Pancreas (tissue), 10 donors: ENCODE results near the gene MGA. TPM values are rescaled to one million over a fixed set of nuclear protein-coding genes. Genes with fewer than 3 reads are reported as not detected.

ENCODE experiments used
- ATAC-seq, 4 donors: fragments of 200-7000 bp; cut with Tn5 transposase; one replicate each; pipeline versions ENCODE4 v1.8.0 to v1.9.1; 2020; ENCODE audit warnings: mild to moderate bottlenecking in 4 of 4, moderate library complexity in 4 of 4
- DNase-seq, 6 donors: peaks; one replicate each; pipeline ENCODE4 v3.0.0-alpha.2; 2020
- FAIRE-seq: peaks from 2 replicates; lab custom pipeline; 2012; peaks lifted over from hg19 to GRCh38; lab: Jason Lieb, UNC
- H3K27ac ChIP-seq, 4 donors: fragments of 200-600 bp; sonication (generic); 1 replicate in 3 of 4; 2 replicates in 1 of 4; pipeline versions ENCODE4 v1.5.0 to v1.8.0; 2020
- H3K27me3 ChIP-seq, 4 donors: fragments of 200-600 bp; one replicate each; pipeline ENCODE4 v1.8.0; 2021
- H3K36me3 ChIP-seq, 3 donors: fragments of 200-600 bp; sonication (generic) in 1 of 3; one replicate each; pipeline versions ENCODE4 v1.5.0 to v1.8.0; 2020 to 2021
- H3K4me1 ChIP-seq, 3 donors: fragments of 200-600 bp; one replicate each; pipeline ENCODE4 v1.8.0; 2021
- H3K4me3 ChIP-seq, 4 donors: fragments of 200-600 bp; sonication (generic) in 2 of 4; one replicate each; pipeline versions ENCODE4 v1.5.0 to v1.8.0; 2020 to 2021
- H3K9me3 ChIP-seq, 4 donors: fragments of 200-600 bp; one replicate each; pipeline ENCODE4 v1.8.0; 2021
- WGBS, 2 donors: extraction: QIAGEN DNeasy Blood & Tissue Kit; methylation state at CpG; one replicate each; pipeline ENCODE4 v1.1.7; 2013; 5-methylcytosine and 5-hydroxymethylcytosine counted together
- intact Hi-C, 3 donors: fragments of 100-400 bp; cut with DNase I; formaldehyde crosslinking; loops; one replicate each; pipeline versions ENCODE4 v1.11.1 to v1.14.2; 2022
- polyA plus RNA-seq, 2 donors: library from polyadenylated mRNA; stranded (reverse); fragments of 200-250 nt; gene quantifications; one replicate each; pipeline ENCODE4 v1.2.3, GENCODE V29; 2013
- total RNA-seq, 6 donors: library from RNA; stranded (reverse); fragmentation: NEBNext Ultra II Directional in 4 of 6; extraction: Animal tissue kit (Norgen Biotek cat#: 25700) in 4 of 6; gene quantifications; one replicate each; pipeline versions ENCODE4 v1.2.1 to v1.2.4, GENCODE V29; 2021 to 2023
- TF ChIP-seq, protein P1 (sequence below), 4 donors: fragments of 200-600 bp; sonication (generic) in 3 of 4; IDR thresholded peaks; one replicate each; pipeline versions ENCODE4 v1.5.0 to v1.8.0; 2021; ENCODE audit warnings: antibody characterized with exemption in 4 of 4
- donor health status: healthy with polysubstance abuse.
- donor health status: DM: no; HTN: no; CAD: no; lungs with moderate emphysema.
- donor health status: DM: no; HTN: no; CAD: no.
- donor health status: control.
- donor health status: control.
- donor health status: Bipolar disorder and iron deficiency.
- donor health status: DM: yes; HTN: yes; CAD: no.
- donor health status: DM: no; HTN: no; CAD: no.
- donor health status: DM: no; HTN: no; CAD: no.
- donor health status: DM: yes; HTN: yes; CAD: no.

MGA gene
- total and polyA plus RNA-seq, 8 donors = 2.7 to 31.3 (median 17.6) TPM

DNA sequence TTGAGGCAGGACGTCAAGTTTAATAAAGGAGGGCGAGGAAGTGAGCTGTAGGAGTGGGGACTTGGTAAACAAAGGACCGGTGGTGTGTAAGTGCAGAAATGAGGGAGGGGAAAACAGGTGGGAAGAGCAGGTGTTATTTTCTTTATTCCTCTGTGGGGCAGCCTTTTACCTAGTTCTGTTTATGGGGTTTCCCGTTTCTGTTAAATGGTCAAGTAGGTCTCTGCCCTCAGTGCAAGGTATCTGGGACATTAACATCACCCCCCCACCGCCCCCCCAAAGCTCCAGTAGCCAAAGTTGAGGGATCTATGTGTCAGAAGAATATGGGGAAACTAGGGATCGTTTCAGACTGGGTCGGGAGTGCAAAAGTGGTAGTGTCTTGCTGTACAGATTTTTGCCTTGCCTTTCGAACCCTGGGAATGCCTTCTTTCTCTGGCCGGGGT is 893 bp downstream of the MGA start:
- no peaks in the 10 kb centered on the region for H3K27me3 ChIP-seq
- H3K4me3 ChIP-seq = peak overlapping the region; percentile 23 to 52 (median 36)
- WGBS, 2 donors = 1 to 2% methylated on average over 9 of the region's 9 CpGs
- no peak for FAIRE-seq
- peak overlapping the region; percentile 65 to 81 (median 74) for H3K27ac ChIP-seq
- no peaks in the 10 kb centered on the region for H3K9me3 ChIP-seq
- no peaks in the 10 kb centered on the region for H3K36me3 ChIP-seq
- H3K4me1 ChIP-seq = peaks cover 0 to 15% (median 3%) of the 10 kb centered on the region in 3 donors
- TF ChIP-seq, protein P1, sequence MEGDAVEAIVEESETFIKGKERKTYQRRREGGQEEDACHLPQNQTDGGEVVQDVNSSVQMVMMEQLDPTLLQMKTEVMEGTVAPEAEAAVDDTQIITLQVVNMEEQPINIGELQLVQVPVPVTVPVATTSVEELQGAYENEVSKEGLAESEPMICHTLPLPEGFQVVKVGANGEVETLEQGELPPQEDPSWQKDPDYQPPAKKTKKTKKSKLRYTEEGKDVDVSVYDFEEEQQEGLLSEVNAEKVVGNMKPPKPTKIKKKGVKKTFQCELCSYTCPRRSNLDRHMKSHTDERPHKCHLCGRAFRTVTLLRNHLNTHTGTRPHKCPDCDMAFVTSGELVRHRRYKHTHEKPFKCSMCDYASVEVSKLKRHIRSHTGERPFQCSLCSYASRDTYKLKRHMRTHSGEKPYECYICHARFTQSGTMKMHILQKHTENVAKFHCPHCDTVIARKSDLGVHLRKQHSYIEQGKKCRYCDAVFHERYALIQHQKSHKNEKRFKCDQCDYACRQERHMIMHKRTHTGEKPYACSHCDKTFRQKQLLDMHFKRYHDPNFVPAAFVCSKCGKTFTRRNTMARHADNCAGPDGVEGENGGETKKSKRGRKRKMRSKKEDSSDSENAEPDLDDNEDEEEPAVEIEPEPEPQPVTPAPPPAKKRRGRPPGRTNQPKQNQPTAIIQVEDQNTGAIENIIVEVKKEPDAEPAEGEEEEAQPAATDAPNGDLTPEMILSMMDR (IDR thresholded peaks at IDR 0.05) = no peak
- peak in 3 of 4 donors; percentile 2 to 9 (median 6) for ATAC-seq
- intact Hi-C loops = no loop called here
- DNase-seq = no peak

DNA sequence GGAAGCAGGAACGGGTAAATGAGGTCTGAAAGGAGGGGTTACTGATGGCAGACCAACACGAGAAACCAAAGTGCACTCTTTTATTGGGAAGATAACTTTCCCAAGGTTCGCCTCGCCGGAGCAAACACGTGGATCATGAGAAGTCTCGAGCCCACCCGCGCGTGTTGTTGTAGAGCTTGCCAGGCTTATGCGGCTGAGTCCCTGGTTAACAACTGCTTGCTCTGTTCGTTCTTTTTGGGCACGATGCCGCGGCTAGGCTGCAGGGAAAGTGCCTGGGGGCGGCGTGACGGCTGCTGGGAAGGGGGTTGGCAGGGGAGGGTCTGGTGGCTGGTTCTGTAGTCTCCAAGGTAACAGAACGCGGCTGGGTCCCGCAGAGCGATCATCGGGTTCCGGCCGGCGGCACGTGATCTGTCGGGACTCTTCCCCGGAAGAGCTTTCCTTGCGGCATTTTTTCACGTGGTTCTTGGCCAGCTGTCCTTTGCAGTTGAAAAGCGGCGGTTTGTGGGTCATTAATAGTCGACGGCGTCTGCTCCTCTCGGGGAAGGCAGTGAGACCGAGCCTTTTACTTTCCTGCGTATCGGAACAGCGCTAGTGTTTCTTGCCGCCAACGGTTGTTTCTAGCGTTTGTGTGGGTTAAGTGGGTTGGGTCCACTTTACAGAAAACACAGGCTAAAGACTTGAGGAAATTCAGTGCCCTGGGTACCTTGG is 1.5 kb downstream of the MGA start:
- no peaks in the 10 kb centered on the region for H3K27me3 ChIP-seq
- peak overlapping the region; percentile 28 to 68 (median 55) for H3K27ac ChIP-seq
- peak; percentile 73 to 88 (median 76) for DNase-seq
- 1% methylated on average over 44 of the region's 44 CpGs for WGBS, 2 donors
- peak; percentile 55 to 76 (median 64) for ATAC-seq
- TF ChIP-seq, protein P1 (IDR thresholded peaks at IDR 0.05) = no peak
- no peaks in the 10 kb centered on the region for H3K9me3 ChIP-seq
- intact Hi-C loops = no loop called here
- H3K4me3 ChIP-seq = peak overlapping the region; percentile 23 to 52 (median 36)
- peaks cover 0 to 20% (median 3%) of the 10 kb centered on the region in 3 donors for H3K4me1 ChIP-seq
- H3K36me3 ChIP-seq = no peaks in the 10 kb centered on the region
- FAIRE-seq = no peak

DNA sequence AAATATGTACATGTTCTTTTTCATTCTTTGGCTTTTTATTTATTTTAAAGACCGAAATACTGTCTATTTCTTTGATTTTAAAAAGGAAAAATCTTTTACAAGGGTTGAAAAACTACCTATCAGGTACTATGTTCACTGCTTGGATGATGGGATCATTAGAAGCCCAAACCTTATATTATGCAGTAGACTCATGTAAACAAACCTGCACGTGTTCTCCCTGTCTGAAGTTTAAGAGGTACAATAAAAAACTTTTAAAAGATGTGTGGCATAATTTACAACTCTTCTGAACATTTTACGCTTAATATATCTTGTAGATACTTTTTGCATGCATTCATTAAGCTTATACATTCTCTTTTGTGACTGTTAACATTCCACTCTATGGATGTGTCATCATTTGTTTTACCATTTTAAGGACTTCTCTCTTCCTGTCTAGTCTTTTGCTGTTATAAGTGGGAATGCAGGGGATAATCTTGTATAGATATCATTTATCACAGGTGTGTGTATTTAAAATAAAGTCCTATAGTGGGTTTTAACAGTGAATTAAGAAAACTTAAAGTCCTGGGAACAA is 6.2 kb downstream of the MGA start:
- WGBS, 2 donors = 47% methylated on average over 3 of the region's 3 CpGs
- FAIRE-seq = no peak
- no peaks in the 10 kb centered on the region for H3K27me3 ChIP-seq
- H3K4me3 ChIP-seq = no peak overlapping the region
- H3K9me3 ChIP-seq = no peaks in the 10 kb centered on the region
- H3K4me1 ChIP-seq = peaks cover 0 to 18% (median 3%) of the 10 kb centered on the region in 3 donors
- no peaks in the 10 kb centered on the region for H3K36me3 ChIP-seq
- DNase-seq = no peak
- TF ChIP-seq, protein P1 (IDR thresholded peaks at IDR 0.05) = no peak
- intact Hi-C loops = no loop called here
- no peak overlapping the region for H3K27ac ChIP-seq
- no peak for ATAC-seq

DNA sequence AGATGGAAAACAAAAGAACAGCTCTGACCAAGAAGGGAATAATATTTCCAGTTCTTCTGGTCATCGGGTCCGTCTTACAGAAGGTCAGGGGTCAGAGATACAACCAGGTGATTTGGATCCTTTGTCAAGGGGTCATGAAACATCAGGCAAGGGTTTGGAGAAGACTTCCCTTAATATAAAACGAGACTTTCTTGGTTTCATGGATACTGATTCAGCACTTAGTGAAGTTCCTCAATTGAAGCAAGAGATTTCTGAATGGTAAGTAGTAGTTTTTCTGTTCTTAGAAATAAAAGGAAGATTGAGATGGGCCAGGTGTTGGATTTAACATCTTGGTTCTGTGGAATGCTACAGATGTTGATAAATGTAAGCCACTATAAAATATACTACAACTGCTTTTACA is 9.5 kb downstream of the MGA start:
- H3K27ac ChIP-seq = no peak overlapping the region
- FAIRE-seq (no peak), ATAC-seq (no peak), DNase-seq (no peak)
- intact Hi-C loops = no loop called here
- H3K4me3 ChIP-seq = no peak overlapping the region
- no peaks in the 10 kb centered on the region for H3K36me3 ChIP-seq
- no peaks in the 10 kb centered on the region for H3K9me3 ChIP-seq
- peaks cover 0 to 18% (median 0%) of the 10 kb centered on the region in 3 donors for H3K4me1 ChIP-seq
- TF ChIP-seq, protein P1 (IDR thresholded peaks at IDR 0.05) = no peak
- WGBS, 2 donors = 70 to 81% methylated on average over 3 of the region's 3 CpGs
- H3K27me3 ChIP-seq = no peaks in the 10 kb centered on the region
